ENCODE data around the gene CPD.
A peak's percentile ranks its signal among the peaks of the same experiment; 100 is the strongest.

The CPD gene

DNA sequence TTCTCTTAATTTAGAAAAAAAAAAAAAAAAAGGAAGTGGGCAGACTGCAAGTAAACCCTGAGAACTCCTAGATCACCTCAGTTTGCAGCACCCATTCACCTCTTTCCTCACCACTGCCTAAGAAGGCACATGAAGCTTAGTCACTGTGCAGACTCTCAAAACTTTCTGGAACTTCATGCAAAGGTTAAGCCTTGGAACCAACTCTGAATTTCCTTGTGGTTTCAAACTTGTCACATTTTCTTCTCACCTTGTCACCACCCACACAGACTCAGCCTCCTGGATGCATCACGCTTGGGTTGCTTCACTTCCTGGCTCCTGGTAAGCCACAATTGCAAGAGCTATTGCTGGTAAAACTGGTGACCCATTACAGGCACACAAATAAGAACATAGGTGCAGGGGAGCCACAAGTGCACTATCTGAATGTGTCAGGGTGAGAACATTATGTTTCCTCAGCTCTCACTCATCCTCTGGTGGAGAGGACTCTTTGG is 15.0 kb upstream of the CPD start:
- Histone ChIP-seq H3K27ac (no peak overlapping the region), H3K9ac (no peak overlapping the region), H4K20me1 (no peaks in the 10 kb centered on the region), H3K4me3 (no peak overlapping the region), H3K4me1 (peaks cover 9 to 16% (median 13%) of the 10 kb centered on the region in 10 experiments), H3K36me3 (0 out of 22 replicates have a peak, but pooled peaks cover 0 to 6% (median 0%) of the 10 kb centered on the region in 11 experiments), H3K9me3 (replicated peaks in 1 of 11) (peaks cover 18 to 36% (median 25%) of the 10 kb centered on the region in 11 experiments), H3K4me2 (peak overlapping the region; percentile 10 to 72 (median 58)), H3K27me3 (no peaks in the 10 kb centered on the region)
- peak in 6 of 11 experiments; percentile 29 to 68 (median 51); a peak in 8 of 22 replicates for TF ChIP-seq Cebpa-rat (IDR thresholded peaks at IDR 0.05)

GRCh38 chr17:30366536-30366935 is 12.2 kb upstream of the CPD start:
- H3K9ac ChIP-seq: no peak overlapping the region
- no peak overlapping the region for H3K4me2 ChIP-seq
- peaks cover 13 to 18% (median 14%) of the 10 kb centered on the region in 11 experiments for H3K9me3 ChIP-seq (replicated peaks in 1 of 11)
- no peak overlapping the region for H3K27ac ChIP-seq
- H3K27me3 ChIP-seq: no peaks in the 10 kb centered on the region
- TF ChIP-seq Cebpa-rat (IDR thresholded peaks at IDR 0.05): no peak
- H4K20me1 ChIP-seq: no peaks in the 10 kb centered on the region
- peaks cover 9 to 16% (median 13%) of the 10 kb centered on the region in 10 experiments for H3K4me1 ChIP-seq
- 0 out of 22 replicates have a peak, but pooled peaks cover 0 to 6% (median 0%) of the 10 kb centered on the region in 11 experiments for H3K36me3 ChIP-seq
- no peak overlapping the region for H3K4me3 ChIP-seq

DNA sequence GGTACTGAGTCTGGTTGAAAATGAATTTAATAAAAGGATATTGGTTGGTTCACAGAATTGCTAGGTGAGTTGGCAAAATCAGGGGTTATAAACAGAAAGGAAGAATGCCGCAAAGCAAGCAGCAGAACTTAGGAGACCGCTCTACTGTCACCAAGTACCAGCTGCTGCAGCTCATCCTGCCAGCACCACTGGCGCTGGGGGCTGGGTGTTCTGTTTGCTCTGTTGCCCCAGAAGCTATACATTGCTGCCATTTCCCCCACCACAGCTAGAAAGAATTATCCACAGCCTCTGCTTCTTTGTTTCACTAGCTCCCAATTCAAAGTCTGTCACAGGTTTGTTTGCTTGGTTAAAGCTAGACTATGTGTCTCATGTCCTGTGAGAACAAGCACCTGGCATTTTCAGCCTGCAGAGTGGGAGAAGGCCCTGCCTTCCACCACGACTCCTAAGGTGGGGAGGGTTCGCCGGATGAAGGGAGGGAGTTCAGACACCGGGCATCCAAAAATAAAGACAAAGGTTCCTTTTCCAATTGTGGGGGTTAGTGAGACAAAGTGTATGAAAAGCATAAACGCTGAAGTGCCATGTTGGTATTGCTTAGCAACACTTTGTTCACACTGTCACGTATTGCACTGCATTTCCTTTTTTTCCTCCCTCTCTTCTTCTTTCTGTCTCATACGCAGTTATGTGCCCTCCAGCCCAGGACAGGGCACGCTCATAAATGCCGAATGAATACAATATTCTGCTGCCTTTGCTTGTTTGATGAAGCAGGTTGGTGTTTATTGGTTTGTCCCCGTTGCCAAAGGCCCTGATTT is 9.6 kb upstream of the CPD start:
- no peaks in the 10 kb centered on the region for H3K9me3 ChIP-seq (replicated peaks in 1 of 11)
- peaks cover 0 to 5% (median 2%) of the 10 kb centered on the region in 10 experiments; a peak in 17 of 20 replicates for H3K4me1 ChIP-seq
- no peak overlapping the region for H3K27ac ChIP-seq
- H3K4me2 ChIP-seq: no peak overlapping the region
- H3K36me3 ChIP-seq: no peaks in the 10 kb centered on the region
- no peak for TF ChIP-seq Cebpa-rat (IDR thresholded peaks at IDR 0.05)
- no peaks in the 10 kb centered on the region for H3K27me3 ChIP-seq
- H3K9ac ChIP-seq: no peak overlapping the region
- H4K20me1 ChIP-seq: no peaks in the 10 kb centered on the region
- H3K4me3 ChIP-seq: no peak overlapping the region

DNA sequence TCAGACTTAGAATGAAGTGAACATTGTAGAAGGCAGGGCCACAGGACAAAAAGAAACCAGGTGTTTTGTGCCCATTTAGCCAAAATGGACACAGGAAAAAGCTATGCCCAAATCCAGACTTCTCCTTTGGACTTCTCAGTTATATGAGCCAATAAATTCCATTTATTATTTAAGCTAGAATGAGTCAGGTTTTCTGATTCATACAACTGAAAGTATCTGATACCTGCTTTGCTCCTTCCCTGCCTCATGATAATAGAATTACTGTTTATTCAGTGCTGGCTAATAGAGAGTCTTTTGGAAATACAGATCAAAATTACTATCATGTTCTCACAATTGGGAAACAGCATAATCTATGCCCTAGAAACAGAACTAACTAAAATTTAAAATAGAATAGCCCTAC is 8.7 kb upstream of the CPD start:
- Histone ChIP-seq H3K27me3 (no peaks in the 10 kb centered on the region), H3K9me3 (replicated peaks in 1 of 11) (no peaks in the 10 kb centered on the region), H3K4me3 (no peak overlapping the region), H3K36me3 (no peaks in the 10 kb centered on the region), H3K4me1 (no peaks in the 10 kb centered on the region), H3K9ac (no peak overlapping the region), H4K20me1 (no peaks in the 10 kb centered on the region), H3K27ac (no peak overlapping the region), H3K4me2 (no peak overlapping the region)
- TF ChIP-seq Cebpa-rat (IDR thresholded peaks at IDR 0.05): no peak

DNA sequence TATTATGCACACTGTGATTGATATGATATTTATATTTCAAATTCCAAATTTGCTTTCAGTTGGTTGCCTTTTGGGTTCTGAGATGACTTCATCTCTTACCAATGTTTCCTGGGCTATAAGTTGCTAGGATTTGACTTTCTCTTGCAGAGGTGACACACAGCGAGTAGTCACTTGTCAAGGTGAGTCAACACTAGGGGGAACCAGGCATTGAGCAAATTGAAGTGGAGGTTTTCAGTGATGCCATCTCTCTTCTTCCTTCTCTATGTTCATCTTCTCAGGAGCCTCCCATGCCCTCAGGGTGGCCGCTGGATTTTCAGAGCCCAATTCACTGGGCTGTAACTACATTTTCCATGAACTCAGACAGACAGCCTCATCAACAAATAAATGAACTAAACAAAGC is 6.0 kb upstream of the CPD start:
- Histone ChIP-seq H3K9me3 (replicated peaks in 1 of 11) (no peaks in the 10 kb centered on the region), H3K4me3 (no peak overlapping the region), H3K36me3 (no peaks in the 10 kb centered on the region), H3K27me3 (peaks cover 0 to 7% (median 0%) of the 10 kb centered on the region in 11 experiments; a peak in 4 of 22 replicates), H3K9ac (no peak overlapping the region), H3K4me2 (no peak overlapping the region), H4K20me1 (no peaks in the 10 kb centered on the region), H3K4me1 (peaks cover 0 to 14% (median 11%) of the 10 kb centered on the region in 10 experiments; a peak in 13 of 20 replicates), H3K27ac (no peak overlapping the region)
- TF ChIP-seq Cebpa-rat (IDR thresholded peaks at IDR 0.05): no peak

DNA sequence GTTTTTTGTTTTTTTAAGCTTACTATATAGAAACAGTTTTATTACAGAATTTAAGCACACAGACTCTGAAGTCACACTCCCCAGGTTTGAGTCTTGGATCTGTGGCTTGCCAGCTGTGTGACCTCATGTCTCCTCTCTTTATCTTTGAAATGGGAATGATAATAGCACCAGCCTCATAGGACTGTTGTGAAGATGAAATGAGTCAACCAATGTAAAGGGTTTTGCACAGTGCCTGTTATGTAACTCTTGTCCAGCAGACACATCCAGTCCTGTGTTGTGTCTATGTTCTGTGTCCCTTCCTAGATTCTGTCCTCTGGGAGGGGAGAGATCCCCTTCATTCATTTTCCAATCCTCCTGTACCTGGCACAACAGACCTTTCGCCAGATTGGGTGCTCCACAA is 3.1 kb upstream of the CPD start:
- no peak overlapping the region for H3K27ac ChIP-seq
- peaks cover 16 to 35% (median 30%) of the 10 kb centered on the region in 10 experiments for H3K4me1 ChIP-seq
- H3K4me2 ChIP-seq: no peak overlapping the region
- peaks cover 7 to 17% (median 14%) of the 10 kb centered on the region in 11 experiments; a peak in 19 of 22 replicates for H4K20me1 ChIP-seq
- no peak for TF ChIP-seq Cebpa-rat (IDR thresholded peaks at IDR 0.05)
- H3K27me3 ChIP-seq: peaks cover 12 to 32% (median 19%) of the 10 kb centered on the region in 11 experiments
- H3K36me3 ChIP-seq: no peaks in the 10 kb centered on the region
- no peaks in the 10 kb centered on the region for H3K9me3 ChIP-seq (replicated peaks in 1 of 11)
- no peak overlapping the region for H3K4me3 ChIP-seq
- H3K9ac ChIP-seq: no peak overlapping the region

DNA sequence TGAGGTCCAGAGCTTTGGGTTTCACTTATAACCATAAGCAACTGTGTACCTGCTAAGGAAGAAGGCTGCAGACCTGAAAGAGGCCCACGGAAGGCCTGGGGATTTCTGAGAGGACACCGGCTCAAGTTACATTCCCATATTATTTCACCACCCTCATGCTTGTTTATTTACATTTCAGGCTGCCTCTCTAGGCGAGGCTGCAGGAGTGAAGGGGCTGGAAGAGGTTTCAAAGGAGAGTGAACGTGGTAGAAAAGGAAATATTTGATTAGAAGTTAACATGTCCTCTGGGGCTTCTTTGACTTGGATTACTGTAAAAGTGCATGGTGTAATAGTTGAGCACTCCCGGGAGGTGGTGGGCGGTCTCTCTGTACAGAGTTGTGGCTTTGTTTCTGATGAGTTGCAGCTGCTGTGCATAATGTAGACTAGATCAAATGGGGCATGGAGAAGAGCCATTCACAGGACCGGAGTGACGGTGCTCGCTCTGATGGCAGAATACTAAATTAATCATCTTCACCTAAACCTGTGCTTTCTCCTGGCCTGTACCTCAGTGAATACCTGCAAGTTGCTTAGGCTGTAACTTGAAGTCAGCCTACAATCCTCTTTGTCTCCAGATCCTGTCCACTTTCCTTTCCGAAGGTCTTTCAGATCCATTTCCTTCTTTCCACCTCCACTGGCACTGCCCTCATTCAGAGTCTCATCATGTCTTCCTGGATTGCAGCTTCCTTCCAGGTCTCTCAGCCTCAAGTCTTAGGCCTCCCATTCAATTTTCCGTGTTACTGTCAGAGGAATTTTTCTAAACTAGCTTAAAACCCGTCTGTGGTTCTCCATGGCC is 1.9 kb upstream of the CPD start:
- Histone ChIP-seq H3K9ac (no peak overlapping the region), H3K27ac (no peak overlapping the region), H3K9me3 (replicated peaks in 1 of 11) (no peaks in the 10 kb centered on the region), H4K20me1 (peaks cover 12 to 27% (median 23%) of the 10 kb centered on the region in 11 experiments; a peak in 20 of 22 replicates), H3K4me2 (peak overlapping the region in 9 of 11 experiments; percentile 12 to 57 (median 34); a peak in 17 of 22 replicates), H3K27me3 (peaks cover 15 to 41% (median 28%) of the 10 kb centered on the region in 11 experiments), H3K4me3 (no peak overlapping the region), H3K36me3 (no peaks in the 10 kb centered on the region), H3K4me1 (peaks cover 25 to 42% (median 37%) of the 10 kb centered on the region in 10 experiments)
- no peak; a peak in 1 of 22 replicates for TF ChIP-seq Cebpa-rat (IDR thresholded peaks at IDR 0.05)

DNA sequence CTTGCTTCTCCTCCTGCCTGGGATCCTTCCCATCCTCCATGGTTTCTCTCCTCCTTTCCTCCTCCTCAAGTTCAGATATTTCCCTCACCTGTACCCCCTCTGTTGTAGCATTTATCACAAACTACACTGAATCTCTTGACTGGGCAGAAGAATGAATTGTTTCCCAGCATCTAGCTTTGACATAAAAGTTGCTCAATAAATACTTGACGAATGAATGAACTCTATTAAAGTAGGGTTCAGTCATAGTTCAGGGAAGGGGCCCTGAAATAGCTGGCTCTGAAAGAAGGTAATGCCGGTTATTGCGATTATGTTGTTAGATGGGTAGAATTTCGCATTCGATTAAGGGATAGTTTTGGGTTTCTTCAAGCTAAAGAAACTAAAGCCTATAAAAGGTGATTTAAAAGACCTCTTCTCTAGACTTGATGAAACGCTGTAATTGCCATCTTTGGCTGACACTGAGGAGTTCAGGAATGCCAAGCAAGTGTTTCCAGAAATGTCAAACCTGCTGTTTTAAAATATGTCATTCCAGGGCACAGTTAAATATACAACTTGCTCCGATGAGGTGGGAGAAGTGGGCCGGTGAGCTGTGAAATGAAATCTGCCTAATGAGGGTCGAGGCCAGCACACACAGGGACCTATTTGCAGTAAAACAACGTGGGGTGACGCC is 1.0 kb upstream of the CPD start:
- H3K27ac ChIP-seq: no peak overlapping the region

More for the DNA sequence above, 1.0 kb upstream of the CPD start:
- H3K9ac ChIP-seq: no peak overlapping the region
- H4K20me1 ChIP-seq: peaks cover 12 to 33% (median 23%) of the 10 kb centered on the region in 11 experiments; a peak in 20 of 22 replicates
- no peaks in the 10 kb centered on the region for H3K36me3 ChIP-seq
- peaks cover 15 to 41% (median 28%) of the 10 kb centered on the region in 11 experiments for H3K27me3 ChIP-seq
- peaks cover 25 to 42% (median 37%) of the 10 kb centered on the region in 10 experiments for H3K4me1 ChIP-seq
- no peaks in the 10 kb centered on the region for H3K9me3 ChIP-seq (replicated peaks in 1 of 11)
- peak overlapping the region; percentile 82 to 98 (median 94); a peak in 21 of 22 replicates for H3K4me2 ChIP-seq
- H3K4me3 ChIP-seq: peak overlapping the region in 7 of 10 experiments; percentile 78 to 95 (median 84); a peak in 13 of 20 replicates
- TF ChIP-seq Cebpa-rat (IDR thresholded peaks at IDR 0.05): no peak

Data from BLaER1 treated with 17β-estradiol and CSF1 and Interleukin-3, amounts not matched to agents 10 nM and 100 nM (cell line).